Measurements from ENCODE around the gene WDPCP.
"Not testable (repeated sequence)": the region's sequence is repeated elsewhere in the genome, so short reads cannot be mapped to it uniquely, and the experiment has no call there.

WDPCP gene

GRCh38 chr2:63573726-63574345 lies 14.4 kb downstream of the WDPCP start:
- not testable (repeated sequence) for ATAC-seq, H3K4me3 Mint-ChIP-seq, H3K27ac Mint-ChIP-seq, H3K27me3 Mint-ChIP-seq, H3K4me1 Mint-ChIP-seq
- Mint-ChIP-seq H3K36me3 (peaks cover 24% of the 10 kb centered on the region), H3K9me3 (peaks cover 13% of the 10 kb centered on the region)

GRCh38 chr2:63573026-63573425 lies 15.3 kb downstream of the WDPCP start:
- peaks cover 30% of the 10 kb centered on the region for H3K36me3 Mint-ChIP-seq
- H3K27ac Mint-ChIP-seq, ATAC-seq, H3K4me3 Mint-ChIP-seq, H3K4me1 Mint-ChIP-seq, H3K27me3 Mint-ChIP-seq: not testable (repeated sequence)
- H3K9me3 Mint-ChIP-seq = peaks cover 17% of the 10 kb centered on the region

GRCh38 chr2:63572001-63572400 lies 16.3 kb downstream of the WDPCP start:
- H3K9me3 Mint-ChIP-seq = peaks cover 21% of the 10 kb centered on the region
- ATAC-seq = no peak
- H3K4me1 Mint-ChIP-seq = no peaks in the 10 kb centered on the region
- H3K4me3 Mint-ChIP-seq = no peak overlapping the region
- no peaks in the 10 kb centered on the region for H3K27me3 Mint-ChIP-seq
- peaks cover 40% of the 10 kb centered on the region for H3K36me3 Mint-ChIP-seq
- no peak overlapping the region for H3K27ac Mint-ChIP-seq

- Mint-ChIP-seq H3K4me3 (no peak overlapping the region), H3K9me3 (peaks cover 22% of the 10 kb centered on the region), H3K27ac (no peak overlapping the region), H3K27me3 (no peaks in the 10 kb centered on the region), H3K4me1 (no peaks in the 10 kb centered on the region), H3K36me3 (peaks cover 47% of the 10 kb centered on the region)
- no peak for ATAC-seq
These were observed 17.0 kb downstream of the WDPCP start for GRCh38 chr2:63571291-63571690.

- Mint-ChIP-seq H3K27me3 (no peaks in the 10 kb centered on the region), H3K27ac (no peak overlapping the region), H3K9me3 (peaks cover 25% of the 10 kb centered on the region), H3K36me3 (peaks cover 52% of the 10 kb centered on the region), H3K4me3 (no peak overlapping the region), H3K4me1 (no peaks in the 10 kb centered on the region)
- ATAC-seq = no peak
These were observed 18.5 kb downstream of the WDPCP start for GRCh38 chr2:63569740-63570139.

- Mint-ChIP-seq H3K27ac (no peak overlapping the region), H3K9me3 (peaks cover 17% of the 10 kb centered on the region), H3K4me3 (no peak overlapping the region), H3K4me1 (no peaks in the 10 kb centered on the region), H3K27me3 (no peaks in the 10 kb centered on the region), H3K36me3 (peaks cover 72% of the 10 kb centered on the region)
- no peak for ATAC-seq
These were observed 25.5 kb downstream of the WDPCP start for GRCh38 chr2:63562751-63563150.

GRCh38 chr2:63558922-63559321 lies 29.4 kb downstream of the WDPCP start:
- ATAC-seq, H3K27me3 Mint-ChIP-seq, H3K4me3 Mint-ChIP-seq, H3K4me1 Mint-ChIP-seq, H3K27ac Mint-ChIP-seq: not testable (repeated sequence)
- peaks cover 15% of the 10 kb centered on the region for H3K9me3 Mint-ChIP-seq
- peaks cover 79% of the 10 kb centered on the region for H3K36me3 Mint-ChIP-seq

- not testable (repeated sequence) for ATAC-seq, H3K27ac Mint-ChIP-seq, H3K27me3 Mint-ChIP-seq, H3K4me3 Mint-ChIP-seq, H3K4me1 Mint-ChIP-seq
- peaks cover 15% of the 10 kb centered on the region for H3K9me3 Mint-ChIP-seq
- peaks cover 77% of the 10 kb centered on the region for H3K36me3 Mint-ChIP-seq
These were observed 30.5 kb downstream of the WDPCP start for GRCh38 chr2:63557819-63558218.

GRCh38 chr2:63555931-63556330 lies 32.3 kb downstream of the WDPCP start:
- no peak overlapping the region for H3K4me3 Mint-ChIP-seq
- H3K36me3 Mint-ChIP-seq = peaks cover 63% of the 10 kb centered on the region
- H3K9me3 Mint-ChIP-seq = peaks cover 12% of the 10 kb centered on the region
- H3K27me3 Mint-ChIP-seq = no peaks in the 10 kb centered on the region
- ATAC-seq = no peak
- H3K4me1 Mint-ChIP-seq = no peaks in the 10 kb centered on the region
- H3K27ac Mint-ChIP-seq = no peak overlapping the region

GRCh38 chr2:63555299-63555698 lies 33.0 kb downstream of the WDPCP start:
- Mint-ChIP-seq H3K4me1 (no peaks in the 10 kb centered on the region), H3K9me3 (peaks cover 9% of the 10 kb centered on the region), H3K27ac (no peak overlapping the region), H3K36me3 (peaks cover 57% of the 10 kb centered on the region), H3K27me3 (no peaks in the 10 kb centered on the region), H3K4me3 (no peak overlapping the region)
- ATAC-seq = no peak

GRCh38 chr2:63553049-63553448 lies 35.2 kb downstream of the WDPCP start:
- H3K4me3 Mint-ChIP-seq = no peak overlapping the region
- peaks cover 34% of the 10 kb centered on the region for H3K36me3 Mint-ChIP-seq
- H3K27me3 Mint-ChIP-seq = no peaks in the 10 kb centered on the region
- H3K4me1 Mint-ChIP-seq = no peaks in the 10 kb centered on the region
- H3K27ac Mint-ChIP-seq = no peak overlapping the region
- no peak for ATAC-seq
- peaks cover 9% of the 10 kb centered on the region for H3K9me3 Mint-ChIP-seq

- Mint-ChIP-seq H3K27ac (no peak overlapping the region), H3K9me3 (peaks cover 5% of the 10 kb centered on the region), H3K4me3 (no peak overlapping the region), H3K36me3 (peaks cover 13% of the 10 kb centered on the region), H3K27me3 (no peaks in the 10 kb centered on the region), H3K4me1 (peaks cover 4% of the 10 kb centered on the region)
- ATAC-seq = no peak
These were observed 43.3 kb downstream of the WDPCP start for GRCh38 chr2:63545023-63545422.

- peaks cover 5% of the 10 kb centered on the region for H3K9me3 Mint-ChIP-seq
- H3K4me1 Mint-ChIP-seq = peaks cover 4% of the 10 kb centered on the region
- peaks cover 13% of the 10 kb centered on the region for H3K36me3 Mint-ChIP-seq
- no peaks in the 10 kb centered on the region for H3K27me3 Mint-ChIP-seq
- no peak overlapping the region for H3K27ac Mint-ChIP-seq
- ATAC-seq = no peak
- no peak overlapping the region for H3K4me3 Mint-ChIP-seq
These were observed 44.2 kb downstream of the WDPCP start for GRCh38 chr2:63544017-63544627.

GRCh38 chr2:63539416-63540162 lies 48.7 kb downstream of the WDPCP start:
- no peaks in the 10 kb centered on the region for H3K27me3 Mint-ChIP-seq
- H3K27ac Mint-ChIP-seq = no peak overlapping the region
- no peak overlapping the region for H3K4me3 Mint-ChIP-seq
- H3K9me3 Mint-ChIP-seq = peaks cover 6% of the 10 kb centered on the region
- no peak for ATAC-seq
- peaks cover 8% of the 10 kb centered on the region for H3K4me1 Mint-ChIP-seq
- peaks cover 9% of the 10 kb centered on the region for H3K36me3 Mint-ChIP-seq

- no peaks in the 10 kb centered on the region for H3K27me3 Mint-ChIP-seq
- peaks cover 15% of the 10 kb centered on the region for H3K36me3 Mint-ChIP-seq
- ATAC-seq = no peak
- peaks cover 19% of the 10 kb centered on the region for H3K4me1 Mint-ChIP-seq
- no peak overlapping the region for H3K27ac Mint-ChIP-seq
- peaks cover 10% of the 10 kb centered on the region for H3K9me3 Mint-ChIP-seq
- H3K4me3 Mint-ChIP-seq = no peak overlapping the region
These were observed 49.9 kb downstream of the WDPCP start for GRCh38 chr2:63538390-63538789.

- Mint-ChIP-seq H3K9me3 (peaks cover 19% of the 10 kb centered on the region), H3K36me3 (peaks cover 25% of the 10 kb centered on the region), H3K4me3 (no peak overlapping the region), H3K4me1 (peaks cover 20% of the 10 kb centered on the region), H3K27me3 (no peaks in the 10 kb centered on the region), H3K27ac (no peak overlapping the region)
- ATAC-seq = no peak
These were observed 51.0 kb downstream of the WDPCP start for GRCh38 chr2:63537306-63537705.
